Esophagus muscularis mucosa (tissue), 3 donors: Measurements from ENCODE around the gene ITPKB.

ENCODE experiments used
- POLR2A ChIP-seq: fragments of 450-650 bp; IDR thresholded peaks from one replicate; pipeline ENCODE4 v1.6.1; 2017; ENCODE audit warnings: antibody characterized with exemption, moderate library complexity, mild to moderate bottlenecking, low read depth
- POLR2AphosphoS5 ChIP-seq, 2 donors: sonication (generic); formaldehyde crosslinking; IDR thresholded peaks; one replicate each; pipeline ENCODE4 v1.6.1; 2017; ENCODE audit warnings: antibody characterized with exemption in 2 of 2
- TF ChIP-seq, protein P1 (sequence below), 3 experiments: fragments of 200-600 bp in 2 of 3; fragments of 450-650 bp in 1 of 3; sonication (generic) in 2 of 3; IDR thresholded peaks; one replicate each; pipeline ENCODE4 v1.5.1; 2017 to 2019; ENCODE audit warnings: antibody characterized with exemption in 3 of 3, mild to moderate bottlenecking in 2 of 3, moderate library complexity in 1 of 3

DNA sequence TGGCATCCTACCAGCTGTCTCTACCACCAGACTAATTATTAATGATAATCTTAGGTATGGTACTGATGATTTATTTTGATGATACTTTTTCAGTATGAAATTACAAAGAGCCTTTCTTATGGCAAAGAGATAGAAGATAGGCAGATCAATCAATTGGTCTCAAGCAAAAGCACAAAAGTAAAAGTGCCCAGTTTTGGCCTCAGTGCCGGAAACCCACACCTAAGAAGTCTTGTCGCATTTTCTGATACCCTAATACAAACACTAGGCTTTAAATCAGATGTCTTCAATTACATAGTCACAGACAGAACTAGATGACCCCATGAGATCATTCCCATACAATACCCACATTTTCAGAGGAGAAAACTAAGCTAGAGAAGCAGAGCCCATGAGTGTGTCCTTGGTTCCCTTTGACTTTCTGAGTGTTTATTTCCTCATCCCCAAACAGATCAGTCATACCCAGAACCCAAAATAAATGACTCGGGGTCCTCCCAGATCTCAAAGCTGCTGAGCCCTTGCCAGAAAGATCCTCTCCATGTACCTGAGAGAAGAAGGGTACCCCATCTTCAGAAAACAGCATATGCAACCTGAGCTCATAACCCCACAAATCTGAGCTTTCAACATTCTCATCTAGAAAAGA is 7.7 kb downstream of the ITPKB start:
- TF ChIP-seq, protein P1, sequence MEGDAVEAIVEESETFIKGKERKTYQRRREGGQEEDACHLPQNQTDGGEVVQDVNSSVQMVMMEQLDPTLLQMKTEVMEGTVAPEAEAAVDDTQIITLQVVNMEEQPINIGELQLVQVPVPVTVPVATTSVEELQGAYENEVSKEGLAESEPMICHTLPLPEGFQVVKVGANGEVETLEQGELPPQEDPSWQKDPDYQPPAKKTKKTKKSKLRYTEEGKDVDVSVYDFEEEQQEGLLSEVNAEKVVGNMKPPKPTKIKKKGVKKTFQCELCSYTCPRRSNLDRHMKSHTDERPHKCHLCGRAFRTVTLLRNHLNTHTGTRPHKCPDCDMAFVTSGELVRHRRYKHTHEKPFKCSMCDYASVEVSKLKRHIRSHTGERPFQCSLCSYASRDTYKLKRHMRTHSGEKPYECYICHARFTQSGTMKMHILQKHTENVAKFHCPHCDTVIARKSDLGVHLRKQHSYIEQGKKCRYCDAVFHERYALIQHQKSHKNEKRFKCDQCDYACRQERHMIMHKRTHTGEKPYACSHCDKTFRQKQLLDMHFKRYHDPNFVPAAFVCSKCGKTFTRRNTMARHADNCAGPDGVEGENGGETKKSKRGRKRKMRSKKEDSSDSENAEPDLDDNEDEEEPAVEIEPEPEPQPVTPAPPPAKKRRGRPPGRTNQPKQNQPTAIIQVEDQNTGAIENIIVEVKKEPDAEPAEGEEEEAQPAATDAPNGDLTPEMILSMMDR (IDR thresholded peaks at IDR 0.05): no peak
- TF ChIP-seq POLR2A (no peak), POLR2AphosphoS5 (IDR thresholded peaks at IDR 0.05) (no peak)
